Testis (tissue), 5 donors: ENCODE data around the gene NUMB. TPM values are rescaled to one million over a fixed set of nuclear protein-coding genes. Genes with fewer than 3 reads are reported as not detected.

Experiments used
- DNase-seq: peaks from one replicate; pipeline ENCODE4 v3.0.0-alpha.2; 2019
- H3K27ac ChIP-seq, 2 donors: fragments of 200-600 bp; sonication (generic); one replicate each; pipeline ENCODE4 v1.5.1; 2019
- H3K27me3 ChIP-seq: fragments of 200-600 bp; sonication (generic); one replicate; pipeline ENCODE4 v1.5.1; 2019
- H3K36me3 ChIP-seq: fragments of 200-600 bp; sonication (generic); one replicate; pipeline ENCODE4 v1.5.1; 2017; ENCODE audit warnings: low read depth; ENCODE audit errors: missing control alignments
- H3K4me1 ChIP-seq: fragments of 200-600 bp; sonication (generic); one replicate; pipeline ENCODE4 v1.5.1; 2019
- H3K4me3 ChIP-seq, 2 donors: fragments of 200-600 bp; sonication (generic); one replicate each; pipeline ENCODE4 v1.5.1; 2017 to 2019
- H3K9me3 ChIP-seq: fragments of 200-600 bp; sonication (generic); one replicate; pipeline ENCODE4 v1.5.1; 2017
- POLR2A ChIP-seq: fragments of 450-650 bp; IDR thresholded peaks from one replicate; pipeline ENCODE4 v1.6.1; 2017; ENCODE audit warnings: antibody characterized with exemption, mild to moderate bottlenecking, moderate library complexity
- WGBS, 2 donors: methylation state at CpG; one replicate each; pipeline ENCODE4 v1.1.5; 2018; 5-methylcytosine and 5-hydroxymethylcytosine counted together
- intact Hi-C: fragments of 100-400 bp; cut with DNase I; formaldehyde crosslinking; loops from one replicate; pipeline ENCODE4 v1.15.1; 2023; ENCODE audit warnings: low total_unique reads
- long read RNA-seq, 2 donors: transcript quantifications; one replicate each; lab custom pipeline, GENCODE V29; 2026
- polyA plus RNA-seq: library from polyadenylated mRNA; stranded (reverse); fragments of 350-450 nt; fragmentation: Illumina TruSeq; extraction: RNeasy Lipid Tissue Mini Kit (QIAGEN cat#74804); gene quantifications from one replicate; pipeline ENCODE4 v1.2.3, GENCODE V29; 2014; ENCODE audit warnings: low read depth, low replicate concordance; ENCODE audit not compliant: insufficient read depth
- total RNA-seq, 2 donors: library from RNA; depleted of rRNA; stranded (reverse); fragments of >200 nt; gene quantifications; one replicate each; pipeline ENCODE4 v1.2.3, GENCODE V29; 2016
- TF ChIP-seq, protein P1 (sequence below), 3 experiments: fragments of 450-650 bp in 2 of 3; fragments of 200-600 bp in 1 of 3; sonication (generic) in 1 of 3; IDR thresholded peaks; one replicate each; pipeline ENCODE4 v1.5.1; 2016 to 2019; ENCODE audit warnings: antibody characterized with exemption in 3 of 3, mild to moderate bottlenecking in 2 of 3, moderate library complexity in 1 of 3

The NUMB gene
- 10 to 100 TPM; 69.7 to 78.7 TPM for total RNA-seq
- polyA plus RNA-seq = 60.3 TPM
- long read RNA-seq, donor 1, transcript NUMB-211 (11 exons, 3,607 nt) = major isoform, 5 of 10 reads
- long read RNA-seq, donor 1, partial matches to known transcripts = 0 of 10 reads
- long read RNA-seq, donor 1, other reads (novel, unspliced or antisense) = 0 of 10 reads
- long read RNA-seq, donor 2, partial matches to known transcripts = 0 of 6 reads
- long read RNA-seq, donor 2, other reads (novel, unspliced or antisense) = 0 of 6 reads

DNA sequence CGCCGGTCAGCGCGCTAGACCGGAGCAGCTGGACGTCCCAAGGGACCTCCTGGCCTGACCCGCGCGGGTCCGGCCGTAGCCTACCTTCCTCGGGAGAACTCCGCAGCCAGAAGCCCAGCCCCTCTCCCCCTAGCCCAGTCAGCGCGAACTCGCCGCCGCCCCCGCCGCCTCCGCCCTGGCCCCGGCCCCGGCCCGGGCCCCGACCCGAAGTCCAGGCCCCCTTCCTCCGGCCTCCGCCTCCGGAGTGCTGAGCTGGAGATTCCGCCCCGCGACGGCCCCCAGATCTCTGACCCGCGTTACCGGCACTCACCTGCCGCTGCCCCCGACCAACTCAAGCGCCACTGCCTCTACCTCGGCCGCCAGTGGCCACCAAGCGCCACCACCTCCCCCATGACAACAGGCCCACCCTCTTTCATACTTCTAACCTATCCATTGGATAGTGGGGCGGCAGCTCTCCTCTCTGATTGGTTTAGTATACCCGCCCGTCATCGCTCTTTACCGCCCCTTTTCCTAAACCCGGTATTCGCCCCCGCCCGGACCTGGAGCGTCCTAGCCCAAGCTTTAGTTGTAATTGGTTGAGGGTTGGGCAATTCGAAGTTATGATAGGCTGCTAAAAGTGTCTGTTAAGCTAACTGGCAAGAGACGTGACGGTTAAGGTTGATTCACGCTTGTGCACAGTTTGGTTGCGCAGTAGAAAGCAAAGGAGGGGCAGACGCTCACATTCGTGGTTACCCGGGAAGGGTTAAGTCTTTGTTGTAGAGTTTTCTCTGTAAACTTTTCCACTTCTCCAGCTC is at the start of gene NUMB:
NUMB (minus strand) TSS at position 364 of the 794 bp plus-strand sequence. CDS start 102,795 bp downstream, outside the sequence.
- DNase-seq = peak; percentile 99
- Histone ChIP-seq H3K4me1 (peaks cover 33% of the 10 kb centered on the region), H3K4me3 (peak within 1 kb of the TSS; percentile 98 to 99), H3K9me3 (no peaks in the 10 kb centered on the region), H3K36me3 (no peaks in the 10 kb centered on the region), H3K27ac (peak within 1 kb of the TSS; percentile 91 to 95), H3K27me3 (no peaks in the 10 kb centered on the region)
- WGBS, 2 donors = 1% methylated on average over 37 to 45 of the region's 60 CpGs
- TF ChIP-seq POLR2A = peak; percentile 61
- TF ChIP-seq, protein P1, sequence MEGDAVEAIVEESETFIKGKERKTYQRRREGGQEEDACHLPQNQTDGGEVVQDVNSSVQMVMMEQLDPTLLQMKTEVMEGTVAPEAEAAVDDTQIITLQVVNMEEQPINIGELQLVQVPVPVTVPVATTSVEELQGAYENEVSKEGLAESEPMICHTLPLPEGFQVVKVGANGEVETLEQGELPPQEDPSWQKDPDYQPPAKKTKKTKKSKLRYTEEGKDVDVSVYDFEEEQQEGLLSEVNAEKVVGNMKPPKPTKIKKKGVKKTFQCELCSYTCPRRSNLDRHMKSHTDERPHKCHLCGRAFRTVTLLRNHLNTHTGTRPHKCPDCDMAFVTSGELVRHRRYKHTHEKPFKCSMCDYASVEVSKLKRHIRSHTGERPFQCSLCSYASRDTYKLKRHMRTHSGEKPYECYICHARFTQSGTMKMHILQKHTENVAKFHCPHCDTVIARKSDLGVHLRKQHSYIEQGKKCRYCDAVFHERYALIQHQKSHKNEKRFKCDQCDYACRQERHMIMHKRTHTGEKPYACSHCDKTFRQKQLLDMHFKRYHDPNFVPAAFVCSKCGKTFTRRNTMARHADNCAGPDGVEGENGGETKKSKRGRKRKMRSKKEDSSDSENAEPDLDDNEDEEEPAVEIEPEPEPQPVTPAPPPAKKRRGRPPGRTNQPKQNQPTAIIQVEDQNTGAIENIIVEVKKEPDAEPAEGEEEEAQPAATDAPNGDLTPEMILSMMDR (IDR thresholded peaks at IDR 0.05) = peak in 1 of 3 experiments; percentile 62
- intact Hi-C loops = no loop called here

DNA sequence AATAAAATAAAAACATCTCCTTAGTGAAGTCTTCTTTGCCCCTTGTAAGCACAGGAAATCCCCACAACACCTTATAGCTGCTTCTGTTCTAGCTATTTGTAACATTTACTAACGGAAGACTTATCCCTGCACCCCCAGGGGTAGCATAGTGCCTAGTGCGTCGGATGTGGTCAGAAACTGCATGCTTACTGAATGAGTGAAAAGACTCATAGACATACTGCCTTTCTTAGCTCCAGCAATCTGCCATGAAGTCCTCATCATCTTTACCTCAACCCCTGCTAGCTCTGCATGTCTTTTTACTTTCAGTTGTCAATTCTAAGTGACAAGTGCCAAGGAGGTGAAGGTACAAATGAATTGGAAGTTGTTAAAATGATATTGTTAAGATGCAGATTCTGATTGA is 45.3 kb upstream of the NUMB start:
- no peaks in the 10 kb centered on the region for H3K4me1 ChIP-seq
- DNase-seq = no peak
- intact Hi-C loops = no loop called here
- 89 to 90% methylated on average over 3 of the region's 3 CpGs for WGBS, 2 donors
- H3K36me3 ChIP-seq = no peaks in the 10 kb centered on the region
- no peak for TF ChIP-seq POLR2A
- TF ChIP-seq, protein P1 (IDR thresholded peaks at IDR 0.05) = no peak
- no peaks in the 10 kb centered on the region for H3K27me3 ChIP-seq
- no peak overlapping the region for H3K27ac ChIP-seq
- no peak overlapping the region for H3K4me3 ChIP-seq
- H3K9me3 ChIP-seq = no peaks in the 10 kb centered on the region

DNA sequence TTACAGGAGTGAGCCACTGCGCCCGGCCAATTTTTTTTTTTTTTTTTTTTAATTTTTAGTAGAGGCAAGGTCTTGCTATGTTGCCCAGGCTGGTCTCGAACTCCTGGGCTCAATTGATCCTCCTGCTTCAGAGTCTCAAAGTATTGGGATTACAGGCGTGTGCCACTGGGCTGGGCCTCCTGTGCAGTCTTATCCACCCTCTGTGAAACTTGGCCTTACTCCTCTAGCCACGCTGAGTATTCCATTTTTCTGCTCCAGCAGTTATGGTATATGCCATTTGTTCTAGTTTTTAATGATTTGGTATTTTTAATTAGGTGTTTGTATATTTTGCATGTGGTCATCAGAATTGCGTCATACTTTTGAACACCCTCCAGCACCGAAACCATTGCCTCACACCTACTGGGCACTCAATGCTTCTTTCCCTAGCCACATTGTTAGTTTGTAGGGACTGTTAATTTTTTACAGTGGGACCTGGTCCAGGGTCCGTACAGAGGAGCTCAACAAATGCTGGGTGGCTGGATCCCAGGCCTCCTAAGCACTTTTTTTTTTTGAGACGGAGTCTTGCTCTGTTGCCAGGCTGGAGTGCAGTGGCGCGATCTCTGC is 43.8 kb upstream of the NUMB start:
- Histone ChIP-seq H3K27ac (no peak overlapping the region), H3K36me3 (no peaks in the 10 kb centered on the region), H3K9me3 (no peaks in the 10 kb centered on the region), H3K4me1 (no peaks in the 10 kb centered on the region), H3K27me3 (no peaks in the 10 kb centered on the region), H3K4me3 (no peak overlapping the region)
- intact Hi-C loops = no loop called here
- DNase-seq = no peak
- TF ChIP-seq, protein P1 (IDR thresholded peaks at IDR 0.05) = no peak
- TF ChIP-seq POLR2A = no peak
- WGBS, 2 donors = 94 to 96% methylated on average over 11 of the region's 11 CpGs

DNA sequence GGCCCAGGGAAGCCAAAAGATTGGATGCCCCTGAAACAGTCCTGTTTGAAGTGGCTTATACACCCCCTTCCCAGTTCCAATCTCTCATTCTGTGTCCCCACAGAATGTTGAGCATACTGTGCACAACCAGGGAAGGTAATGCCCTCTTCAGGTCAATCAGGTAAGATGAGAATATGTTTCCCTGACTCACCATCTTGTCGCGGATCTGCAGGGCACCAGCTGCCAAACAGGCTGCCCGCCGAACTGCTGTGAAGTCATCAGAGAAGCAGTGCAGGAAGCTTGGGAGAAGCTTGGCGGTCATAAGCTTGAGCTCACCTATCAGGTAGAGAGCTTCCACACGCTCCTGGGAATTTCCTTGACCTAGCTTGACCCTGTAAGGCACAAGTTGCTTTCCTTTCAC is 42.0 kb upstream of the NUMB start:
- H3K4me3 ChIP-seq = no peak overlapping the region
- WGBS, 2 donors = 86 to 91% methylated on average over 6 of the region's 6 CpGs

More for the DNA sequence above, 42.0 kb upstream of the NUMB start:
- H3K36me3 ChIP-seq = no peaks in the 10 kb centered on the region
- H3K27me3 ChIP-seq = no peaks in the 10 kb centered on the region
- TF ChIP-seq, protein P1 (IDR thresholded peaks at IDR 0.05) = no peak
- no peak for TF ChIP-seq POLR2A
- no peak overlapping the region for H3K27ac ChIP-seq
- intact Hi-C loops = no loop called here
- peaks cover 1% of the 10 kb centered on the region for H3K4me1 ChIP-seq
- no peaks in the 10 kb centered on the region for H3K9me3 ChIP-seq
- DNase-seq = no peak
